Neutrophil (primary cell): ENCODE results near the gene KCNA3.

Experiments
- H3K27ac ChIP-seq: fragments of 200-600 bp; sonication (generic); 2 replicates; pipeline ENCODE4 v1.5.1; 2016; ENCODE audit warnings: mild to moderate bottlenecking, moderate library complexity
- H3K27me3 ChIP-seq: fragments of 200-600 bp; sonication (generic); 2 replicates; pipeline ENCODE4 v1.6.0; 2016; ENCODE audit warnings: mild to moderate bottlenecking
- H3K36me3 ChIP-seq: fragments of 200-600 bp; sonication (generic); 2 replicates; pipeline ENCODE4 v1.5.1; 2017
- H3K4me1 ChIP-seq, 2 experiments: fragments of 200-600 bp in 1 of 2; sonication (generic) in 1 of 2; 1 replicate in 1 of 2; 2 replicates in 1 of 2; pipeline versions ENCODE4 v1.5.1 to v1.6.1; 2013 to 2016; ENCODE audit warnings: low read depth in 1 of 2, low read length in 1 of 2, mild to moderate bottlenecking in 1 of 2, moderate library complexity in 1 of 2; ENCODE audit not compliant: control insufficient read depth in 1 of 2, insufficient read depth in 1 of 2
- H3K4me3 ChIP-seq, 2 experiments: fragments of 200-600 bp in 1 of 2; sonication (generic) in 1 of 2; 1 replicate in 1 of 2; 2 replicates in 1 of 2; pipeline ENCODE4 v1.5.1; 2013 to 2016; ENCODE audit warnings: low read depth in 1 of 2, low read length in 1 of 2, mild to moderate bottlenecking in 1 of 2, moderate library complexity in 1 of 2
- H3K9me3 ChIP-seq: fragments of 200-600 bp; sonication (generic); 2 replicates; pipeline ENCODE4 v1.5.1; 2016
- TF ChIP-seq, protein P1 (sequence below): fragments of 200-600 bp; sonication (generic); IDR thresholded peaks from 2 replicates; pipeline ENCODE4 v1.5.1; 2016; ENCODE audit warnings: antibody characterized with exemption

Gene KCNA3

DNA sequence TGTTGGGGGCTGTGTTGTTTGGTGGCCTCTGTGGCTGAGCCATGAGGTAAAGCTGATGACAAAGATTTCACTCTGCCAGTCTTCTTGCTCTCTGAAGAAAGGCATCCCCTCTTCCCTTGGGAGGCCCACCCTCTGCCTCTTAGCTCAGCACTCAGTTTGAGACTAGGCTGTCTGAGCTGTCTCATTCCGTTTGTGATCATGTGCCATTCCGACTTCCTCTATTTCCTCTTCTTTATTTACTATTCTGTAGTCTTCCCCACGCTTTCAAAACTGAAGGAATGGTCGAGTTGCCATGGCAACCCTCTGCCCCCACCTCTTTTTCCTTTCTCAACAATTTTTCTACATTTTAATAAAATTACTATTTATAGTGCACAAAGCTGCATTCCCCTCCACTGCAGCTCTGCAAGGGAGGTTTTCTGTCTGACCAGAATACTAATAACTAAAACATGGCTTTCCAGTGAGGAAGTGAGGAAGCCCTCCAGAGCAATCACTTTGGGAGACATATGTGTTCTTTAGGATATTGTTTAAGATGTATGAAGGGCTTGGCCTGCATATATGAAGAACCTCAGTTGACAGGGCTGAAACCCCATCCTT is 30.8 kb downstream of the KCNA3 start:
- no peak overlapping the region for H3K4me3 ChIP-seq
- no peaks in the 10 kb centered on the region for H3K9me3 ChIP-seq
- peaks cover 30% of the 10 kb centered on the region for H3K27me3 ChIP-seq
- TF ChIP-seq, protein P1, sequence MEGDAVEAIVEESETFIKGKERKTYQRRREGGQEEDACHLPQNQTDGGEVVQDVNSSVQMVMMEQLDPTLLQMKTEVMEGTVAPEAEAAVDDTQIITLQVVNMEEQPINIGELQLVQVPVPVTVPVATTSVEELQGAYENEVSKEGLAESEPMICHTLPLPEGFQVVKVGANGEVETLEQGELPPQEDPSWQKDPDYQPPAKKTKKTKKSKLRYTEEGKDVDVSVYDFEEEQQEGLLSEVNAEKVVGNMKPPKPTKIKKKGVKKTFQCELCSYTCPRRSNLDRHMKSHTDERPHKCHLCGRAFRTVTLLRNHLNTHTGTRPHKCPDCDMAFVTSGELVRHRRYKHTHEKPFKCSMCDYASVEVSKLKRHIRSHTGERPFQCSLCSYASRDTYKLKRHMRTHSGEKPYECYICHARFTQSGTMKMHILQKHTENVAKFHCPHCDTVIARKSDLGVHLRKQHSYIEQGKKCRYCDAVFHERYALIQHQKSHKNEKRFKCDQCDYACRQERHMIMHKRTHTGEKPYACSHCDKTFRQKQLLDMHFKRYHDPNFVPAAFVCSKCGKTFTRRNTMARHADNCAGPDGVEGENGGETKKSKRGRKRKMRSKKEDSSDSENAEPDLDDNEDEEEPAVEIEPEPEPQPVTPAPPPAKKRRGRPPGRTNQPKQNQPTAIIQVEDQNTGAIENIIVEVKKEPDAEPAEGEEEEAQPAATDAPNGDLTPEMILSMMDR = no peak
- no peaks in the 10 kb centered on the region for H3K4me1 ChIP-seq
- no peak overlapping the region for H3K27ac ChIP-seq
- H3K36me3 ChIP-seq = no peaks in the 10 kb centered on the region

- Histone ChIP-seq H3K36me3 (no peaks in the 10 kb centered on the region), H3K27me3 (no peaks in the 10 kb centered on the region), H3K4me1 (no peaks in the 10 kb centered on the region), H3K4me3 (no peak overlapping the region), H3K9me3 (no peaks in the 10 kb centered on the region), H3K27ac (no peak overlapping the region)
- TF ChIP-seq, protein P1 = no peak
These were observed 34.9 kb downstream of the KCNA3 start for GRCh38 chr1:110639724-110640386.

- H3K4me1 ChIP-seq = no peaks in the 10 kb centered on the region
- no peak overlapping the region for H3K4me3 ChIP-seq
- no peaks in the 10 kb centered on the region for H3K36me3 ChIP-seq
- H3K9me3 ChIP-seq = no peaks in the 10 kb centered on the region
- no peak overlapping the region for H3K27ac ChIP-seq
- H3K27me3 ChIP-seq = no peaks in the 10 kb centered on the region
- TF ChIP-seq, protein P1 = no peak
These were observed 36.2 kb downstream of the KCNA3 start for GRCh38 chr1:110638556-110638955.

DNA sequence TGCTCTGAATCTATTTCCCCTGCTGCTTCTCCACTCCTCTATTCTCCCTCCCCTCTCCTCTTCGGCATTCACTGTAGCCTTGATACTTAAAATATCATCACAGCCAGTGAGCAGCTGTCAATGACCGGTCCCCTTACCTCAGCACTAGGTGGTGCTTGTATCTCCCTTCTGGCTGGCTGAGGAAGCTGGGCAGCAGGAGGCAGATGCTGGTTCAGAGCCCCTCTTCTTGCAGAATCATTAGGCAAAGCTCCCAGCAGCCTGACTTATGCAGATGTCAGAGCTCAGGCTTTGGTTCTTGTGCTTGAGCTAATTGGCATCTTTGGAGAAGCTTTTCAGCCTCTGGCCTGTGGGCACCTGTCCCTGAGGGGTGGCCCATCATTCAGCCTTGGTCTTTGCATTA is 36.7 kb downstream of the KCNA3 start:
- H3K36me3 ChIP-seq = no peaks in the 10 kb centered on the region
- no peaks in the 10 kb centered on the region for H3K27me3 ChIP-seq
- no peaks in the 10 kb centered on the region for H3K9me3 ChIP-seq
- TF ChIP-seq, protein P1 = no peak
- H3K4me3 ChIP-seq = no peak overlapping the region
- H3K27ac ChIP-seq = no peak overlapping the region
- no peaks in the 10 kb centered on the region for H3K4me1 ChIP-seq

DNA sequence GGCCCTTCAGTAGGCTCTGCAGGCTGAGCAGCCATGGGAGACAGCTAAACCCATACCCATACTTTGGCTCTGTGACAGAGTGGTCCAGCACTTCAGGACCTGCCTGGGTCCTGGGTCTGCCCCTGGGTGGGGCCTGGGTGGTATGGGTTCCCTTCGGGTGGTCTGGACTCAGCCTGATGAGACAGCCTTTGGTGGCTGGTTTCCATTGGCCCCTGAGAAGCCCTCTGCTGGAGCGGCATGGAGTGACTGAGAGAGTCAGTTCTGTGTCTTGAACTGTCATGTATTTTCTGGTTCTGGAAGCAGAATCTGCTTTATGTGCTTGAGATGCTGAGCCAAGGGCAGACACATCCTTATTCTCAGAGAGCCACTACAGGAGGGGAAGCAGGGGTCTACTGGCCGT is 37.3 kb downstream of the KCNA3 start:
- H3K27me3 ChIP-seq = no peaks in the 10 kb centered on the region
- H3K9me3 ChIP-seq = no peaks in the 10 kb centered on the region
- no peak overlapping the region for H3K4me3 ChIP-seq
- no peaks in the 10 kb centered on the region for H3K4me1 ChIP-seq
- no peak overlapping the region for H3K27ac ChIP-seq
- no peaks in the 10 kb centered on the region for H3K36me3 ChIP-seq
- TF ChIP-seq, protein P1 = no peak
